ENCODE measurements around the gene IL32. TPM values are rescaled to one million over a fixed set of nuclear protein-coding genes. Genes with fewer than 3 reads are reported as not detected.
A peak's percentile ranks its signal among the peaks of the same experiment; 100 is the strongest.

The IL32 gene
- total and polyA plus RNA-seq, 4 donors = 18.2 to 137 (median 50.9) TPM

GRCh38 chr16:3026609-3027488 lies 38.6 kb upstream of the IL32 start:
- Histone ChIP-seq H3K36me3 (ENCODE audit: control insufficient read depth in 1 of 2, insufficient read depth in 2 of 2, low read length in 1 of 2) (peaks cover 0 to 1% of the 10 kb centered on the region in 2 donors), H3K27me3 (ENCODE audit: control insufficient read depth in 1 of 2, insufficient read depth in 2 of 2, low read length in 1 of 2) (no peaks in the 10 kb centered on the region), H3K27ac (ENCODE audit: low read depth in 1 of 2, low read length in 2 of 2) (no peak overlapping the region), H3K4me1 (ENCODE audit: control insufficient read depth in 1 of 2, insufficient read depth in 2 of 2, low read length in 2 of 2) (no peaks in the 10 kb centered on the region), H3K4me3 (ENCODE audit: low read length in 2 of 2) (no peak overlapping the region), H3K9me3 (ENCODE audit: control insufficient read depth, low read length) (no peaks in the 10 kb centered on the region)
- DNase-seq = peak in 1 of 2 donors; percentile 53
- 94 to 95% methylated on average over 23 to 24 of the region's 24 CpGs for WGBS, 2 donors
- ATAC-seq (ENCODE audit: low FRiP score) = no peak
- intact Hi-C loops (cut with DNase I) = no loop called here

DNA sequence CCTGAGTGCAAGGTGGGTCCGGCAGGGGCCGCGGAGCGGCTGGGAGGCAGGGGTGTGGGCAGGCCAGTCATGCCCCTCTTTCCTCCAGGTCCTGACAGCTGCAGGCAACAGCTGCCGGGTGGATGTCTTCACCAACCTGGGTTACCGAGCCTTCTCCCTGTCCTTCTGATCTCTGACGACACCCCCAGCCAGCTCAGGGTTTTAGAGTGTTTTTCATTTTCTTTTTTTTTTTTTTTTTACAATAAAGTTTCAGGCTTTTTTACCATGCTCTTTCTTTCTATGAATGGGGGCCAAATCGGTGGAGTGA lies 38.0 kb upstream of the IL32 start:
- Histone ChIP-seq H3K27me3 (ENCODE audit: control insufficient read depth in 1 of 2, insufficient read depth in 2 of 2, low read length in 1 of 2) (no peaks in the 10 kb centered on the region), H3K36me3 (ENCODE audit: control insufficient read depth in 1 of 2, insufficient read depth in 2 of 2, low read length in 1 of 2) (peaks cover 0 to 1% of the 10 kb centered on the region in 2 donors), H3K9me3 (ENCODE audit: control insufficient read depth, low read length) (no peaks in the 10 kb centered on the region), H3K27ac (ENCODE audit: low read depth in 1 of 2, low read length in 2 of 2) (no peak overlapping the region), H3K4me3 (ENCODE audit: low read length in 2 of 2) (no peak overlapping the region), H3K4me1 (ENCODE audit: control insufficient read depth in 1 of 2, insufficient read depth in 2 of 2, low read length in 2 of 2) (no peaks in the 10 kb centered on the region)
- 88 to 92% methylated on average over 8 of the region's 8 CpGs for WGBS, 2 donors
- no peak for DNase-seq
- intact Hi-C loops (cut with DNase I) = no loop called here
- ATAC-seq (ENCODE audit: low FRiP score) = no peak

DNA sequence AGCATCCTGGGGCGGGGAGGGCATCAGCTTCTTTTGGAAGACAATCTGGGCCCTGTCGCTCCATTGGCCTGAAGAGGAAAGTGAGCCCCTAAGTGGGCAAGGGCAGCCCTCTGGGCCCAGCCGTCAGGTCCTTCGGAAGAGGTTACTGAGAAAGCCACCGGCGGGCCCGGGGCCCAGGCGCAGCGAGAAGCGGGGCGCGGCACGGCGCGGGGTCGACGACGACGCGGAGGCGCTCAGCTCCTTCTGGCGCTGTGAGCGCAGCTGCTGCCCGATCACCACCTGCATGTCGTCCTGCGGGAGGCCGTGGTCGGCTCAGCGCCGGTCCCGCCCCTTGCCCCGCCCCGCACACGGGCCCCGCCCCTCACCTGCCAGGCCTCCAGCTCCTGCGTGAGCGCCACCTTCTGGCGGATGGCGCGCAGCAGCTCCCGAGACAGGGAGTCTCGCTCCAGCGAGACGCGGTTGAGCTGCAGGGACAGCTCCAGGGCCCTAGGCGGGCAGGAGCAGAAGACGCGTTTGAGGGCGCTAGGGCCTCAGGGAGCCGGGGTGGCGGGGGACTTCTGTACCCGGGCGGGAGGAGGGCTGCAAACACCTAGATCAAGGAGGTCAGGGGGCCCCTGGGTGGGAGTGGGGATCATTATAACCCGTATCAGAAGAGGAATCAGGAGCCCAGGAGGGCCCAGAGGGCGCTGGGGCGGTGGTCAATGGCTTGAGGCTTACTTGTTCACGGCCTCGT lies 37.3 kb upstream of the IL32 start:
- no peak overlapping the region for H3K27ac ChIP-seq (ENCODE audit: low read depth in 1 of 2, low read length in 2 of 2)
- ATAC-seq (ENCODE audit: low FRiP score) (no peak), DNase-seq (peak; percentile 80 to 92)
- peaks cover 0 to 1% of the 10 kb centered on the region in 2 donors for H3K36me3 ChIP-seq (ENCODE audit: control insufficient read depth in 1 of 2, insufficient read depth in 2 of 2, low read length in 1 of 2)
- WGBS, 2 donors = 28 to 33% methylated on average over 56 to 58 of the region's 58 CpGs
- no peaks in the 10 kb centered on the region for H3K27me3 ChIP-seq (ENCODE audit: control insufficient read depth in 1 of 2, insufficient read depth in 2 of 2, low read length in 1 of 2)
- no peaks in the 10 kb centered on the region for H3K9me3 ChIP-seq (ENCODE audit: control insufficient read depth, low read length)
- intact Hi-C loops (cut with DNase I) = no loop called here
- no peak overlapping the region for H3K4me3 ChIP-seq (ENCODE audit: low read length in 2 of 2)
- no peaks in the 10 kb centered on the region for H3K4me1 ChIP-seq (ENCODE audit: control insufficient read depth in 1 of 2, insufficient read depth in 2 of 2, low read length in 2 of 2)

DNA sequence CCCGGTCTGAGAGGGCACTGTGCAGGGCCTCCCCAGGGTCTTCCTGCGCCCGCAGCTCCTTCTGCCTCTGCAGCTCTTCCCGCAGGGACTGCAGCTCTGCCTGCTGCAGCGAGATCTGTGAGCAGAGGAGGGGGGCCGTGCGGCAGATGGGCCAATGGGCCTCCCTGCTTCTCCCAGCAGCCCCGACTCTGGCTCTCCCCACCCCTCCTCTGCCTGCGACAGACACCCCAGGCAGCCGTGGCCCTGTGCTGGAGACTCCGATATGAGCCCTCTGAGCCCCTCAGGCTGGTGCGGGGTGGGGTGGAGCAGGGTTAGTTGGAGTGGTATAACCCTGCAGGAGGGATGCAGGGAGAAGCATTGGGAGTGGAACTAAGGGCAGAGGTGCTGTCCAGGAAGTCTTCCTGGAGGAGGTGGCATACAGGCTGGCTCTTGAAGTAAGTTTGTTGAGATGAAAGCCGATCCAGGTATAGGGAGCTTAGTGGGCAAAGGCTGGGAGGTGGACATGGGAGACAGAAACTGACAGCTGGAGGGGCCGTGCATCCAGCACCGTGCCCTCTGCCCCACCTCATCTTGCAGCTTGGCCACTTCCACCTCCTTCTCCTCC lies 36.6 kb upstream of the IL32 start:
- H3K4me3 ChIP-seq (ENCODE audit: low read length in 2 of 2) = no peak overlapping the region
- 41% methylated on average over 15 of the region's 15 CpGs for WGBS, 2 donors
- intact Hi-C loops (cut with DNase I) = no loop called here
- DNase-seq = no peak
- H3K4me1 ChIP-seq (ENCODE audit: control insufficient read depth in 1 of 2, insufficient read depth in 2 of 2, low read length in 2 of 2) = no peaks in the 10 kb centered on the region
- no peaks in the 10 kb centered on the region for H3K9me3 ChIP-seq (ENCODE audit: control insufficient read depth, low read length)
- H3K27me3 ChIP-seq (ENCODE audit: control insufficient read depth in 1 of 2, insufficient read depth in 2 of 2, low read length in 1 of 2) = no peaks in the 10 kb centered on the region
- H3K27ac ChIP-seq (ENCODE audit: low read depth in 1 of 2, low read length in 2 of 2) = no peak overlapping the region
- ATAC-seq (ENCODE audit: low FRiP score) = no peak
- H3K36me3 ChIP-seq (ENCODE audit: control insufficient read depth in 1 of 2, insufficient read depth in 2 of 2, low read length in 1 of 2) = peaks cover 0 to 1% of the 10 kb centered on the region in 2 donors

DNA sequence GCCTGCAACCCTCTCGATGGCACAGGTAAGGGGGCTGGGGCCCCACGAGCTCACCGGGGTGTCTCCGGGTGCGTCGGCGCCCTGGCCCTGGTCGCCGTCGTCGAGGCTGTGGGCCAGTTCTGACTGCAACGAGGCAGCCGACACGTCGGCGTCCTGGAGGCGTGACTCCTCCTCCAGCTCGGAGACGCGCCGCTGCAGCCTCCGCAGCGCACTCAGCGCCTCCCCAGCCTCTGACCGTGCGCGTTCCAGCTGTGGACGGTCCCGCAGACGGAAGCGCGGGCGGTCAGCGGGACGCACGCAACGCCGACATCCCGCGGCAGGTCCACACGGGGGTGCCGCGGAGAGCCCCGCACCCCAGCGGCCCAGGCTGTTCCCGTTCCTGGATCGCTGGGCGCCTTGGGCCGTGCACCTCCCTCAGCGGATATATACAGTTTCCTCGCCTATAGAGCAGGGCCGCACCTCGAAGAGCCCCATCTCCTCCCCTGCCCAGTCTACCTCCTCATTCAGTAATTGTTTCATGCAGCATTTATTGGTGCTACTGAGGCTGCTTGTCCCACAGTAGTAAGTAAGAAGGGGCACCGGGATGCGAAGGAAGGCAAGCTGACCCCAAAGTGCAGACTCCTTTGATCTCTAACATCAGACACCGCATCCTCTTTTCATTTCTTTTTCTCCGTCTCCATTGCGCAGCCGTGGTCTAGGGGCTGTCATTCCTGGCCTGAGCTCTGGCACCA lies 35.8 kb upstream of the IL32 start:
- 13 to 15% methylated on average over 55 to 59 of the region's 59 CpGs for WGBS, 2 donors
- Histone ChIP-seq H3K9me3 (ENCODE audit: control insufficient read depth, low read length) (no peaks in the 10 kb centered on the region), H3K4me3 (ENCODE audit: low read length in 2 of 2) (no peak overlapping the region), H3K27ac (ENCODE audit: low read depth in 1 of 2, low read length in 2 of 2) (no peak overlapping the region), H3K36me3 (ENCODE audit: control insufficient read depth in 1 of 2, insufficient read depth in 2 of 2, low read length in 1 of 2) (peaks cover 0 to 1% of the 10 kb centered on the region in 2 donors), H3K4me1 (ENCODE audit: control insufficient read depth in 1 of 2, insufficient read depth in 2 of 2, low read length in 2 of 2) (no peaks in the 10 kb centered on the region), H3K27me3 (ENCODE audit: control insufficient read depth in 1 of 2, insufficient read depth in 2 of 2, low read length in 1 of 2) (no peaks in the 10 kb centered on the region)
- no peak for ATAC-seq (ENCODE audit: low FRiP score)
- intact Hi-C loops (cut with DNase I) = no loop called here
- DNase-seq = peak in 1 of 2 donors; percentile 71

DNA sequence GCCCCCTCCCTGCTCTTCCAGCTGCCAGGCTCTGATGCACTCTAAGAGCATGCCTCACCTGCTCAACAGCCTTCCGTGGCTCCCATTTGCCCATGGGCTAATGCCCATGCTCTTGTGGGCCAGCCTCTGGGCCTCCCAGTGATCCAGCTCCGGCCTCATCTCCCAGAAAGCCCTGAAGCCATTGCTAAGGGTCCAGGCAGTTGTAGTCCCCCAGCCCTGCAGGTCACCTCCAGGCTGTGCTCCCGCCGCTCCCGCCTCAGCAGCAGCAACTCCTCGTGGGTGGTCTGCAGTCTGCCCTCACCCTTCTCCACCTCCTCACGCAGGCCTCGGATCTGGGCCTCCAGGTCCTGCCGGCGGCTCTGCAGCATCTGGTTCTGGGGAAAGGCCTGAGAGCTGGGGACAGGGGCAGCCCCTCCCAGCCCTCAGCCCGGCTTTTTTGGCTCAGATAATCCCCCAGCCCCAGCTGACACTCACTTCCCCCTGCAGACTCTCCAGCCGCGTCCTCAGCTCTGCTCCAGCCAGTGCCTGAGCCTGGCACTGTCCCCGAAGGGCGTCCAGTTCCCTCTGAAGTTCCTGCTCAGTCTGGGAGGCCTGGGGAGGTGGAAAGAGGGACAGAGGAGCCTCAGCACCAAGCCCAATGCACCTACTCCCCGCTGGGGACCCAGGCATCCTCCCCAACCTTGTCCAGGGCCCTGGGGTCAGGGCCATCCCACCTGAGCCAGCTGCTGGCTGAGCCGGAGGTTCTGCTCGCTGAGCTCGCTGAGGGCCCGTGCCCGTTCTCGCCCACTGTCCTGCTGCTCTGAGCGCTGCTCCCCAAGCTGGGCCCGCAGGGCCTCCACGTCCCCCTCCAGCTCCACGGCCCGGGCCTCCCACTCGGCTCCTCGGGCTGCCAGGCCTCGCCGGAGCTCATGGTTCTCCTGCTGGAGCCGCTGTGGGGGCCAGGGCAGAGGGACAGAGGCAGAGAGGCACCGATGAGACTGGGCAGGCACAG lies 34.9 kb upstream of the IL32 start:
- Histone ChIP-seq H3K4me1 (ENCODE audit: control insufficient read depth in 1 of 2, insufficient read depth in 2 of 2, low read length in 2 of 2) (no peaks in the 10 kb centered on the region), H3K4me3 (ENCODE audit: low read length in 2 of 2) (no peak overlapping the region), H3K9me3 (ENCODE audit: control insufficient read depth, low read length) (no peaks in the 10 kb centered on the region), H3K36me3 (ENCODE audit: control insufficient read depth in 1 of 2, insufficient read depth in 2 of 2, low read length in 1 of 2) (peaks cover 0 to 1% of the 10 kb centered on the region in 2 donors), H3K27ac (ENCODE audit: low read depth in 1 of 2, low read length in 2 of 2) (no peak overlapping the region), H3K27me3 (ENCODE audit: control insufficient read depth in 1 of 2, insufficient read depth in 2 of 2, low read length in 1 of 2) (no peaks in the 10 kb centered on the region)
- no peak for DNase-seq
- intact Hi-C loops (cut with DNase I) = no loop called here
- no peak for ATAC-seq (ENCODE audit: low FRiP score)
- 88 to 91% methylated on average over 33 of the region's 33 CpGs for WGBS, 2 donors

GRCh38 chr16:3032624-3033023 lies 32.8 kb upstream of the IL32 start:
- DNase-seq = no peak
- Histone ChIP-seq H3K36me3 (ENCODE audit: control insufficient read depth in 1 of 2, insufficient read depth in 2 of 2, low read length in 1 of 2) (no peaks in the 10 kb centered on the region), H3K4me1 (ENCODE audit: control insufficient read depth in 1 of 2, insufficient read depth in 2 of 2, low read length in 2 of 2) (no peaks in the 10 kb centered on the region), H3K27ac (ENCODE audit: low read depth in 1 of 2, low read length in 2 of 2) (no peak overlapping the region), H3K9me3 (ENCODE audit: control insufficient read depth, low read length) (no peaks in the 10 kb centered on the region), H3K27me3 (ENCODE audit: control insufficient read depth in 1 of 2, insufficient read depth in 2 of 2, low read length in 1 of 2) (no peaks in the 10 kb centered on the region), H3K4me3 (ENCODE audit: low read length in 2 of 2) (no peak overlapping the region)
- no peak for ATAC-seq (ENCODE audit: low FRiP score)
- WGBS, 2 donors = 34 to 54% methylated on average over 7 of the region's 7 CpGs
- intact Hi-C loops (cut with DNase I) = no loop called here
